HEK293 (cell line): ENCODE results near the gene STAP2.

ENCODE experiments used
- CTCF ChIA-PET: fragments of 350-600 bp; formaldehyde crosslinking; extraction: SDS; loops from one replicate; lab custom pipeline; 2021; ENCODE audit warnings: antibody characterized with exemption; lab: Yijun Ruan, JAX
- POLR2A ChIA-PET: fragments of 300-600 bp; formaldehyde crosslinking; extraction: SDS; loops from one replicate; lab custom pipeline; 2020; ENCODE audit warnings: antibody characterized with exemption, inconsistent platforms; lab: Yijun Ruan, JAX
- H3K27ac ChIP-seq: fragments of 200-500 bp; sonication (Bioruptor generic); 2 replicates; pipeline ENCODE4 v1.5.1; 2014; ENCODE audit warnings: low read depth, low read length, control low read depth, inconsistent platforms; ENCODE audit errors: extremely low read depth
- H3K36me3 ChIP-seq, 2 experiments: fragments of 200-500 bp in 1 of 2; sonication (Bioruptor generic) in 1 of 2; 1 replicate in 1 of 2; 2 replicates in 1 of 2; pipeline ENCODE4 v1.5.1; 2014 to 2017; ENCODE audit warnings: inconsistent platforms in 2 of 2, low read length in 2 of 2; ENCODE audit not compliant: control insufficient read depth in 2 of 2, insufficient read depth in 1 of 2
- H3K4me1 ChIP-seq: fragments of 200-500 bp; sonication (Bioruptor generic); 2 replicates; pipeline ENCODE4 v1.5.1; 2014; ENCODE audit warnings: mild to moderate bottlenecking, low read length, inconsistent platforms; ENCODE audit not compliant: control insufficient read depth, insufficient read depth
- H3K4me3 ChIP-seq: 2 replicates; pipeline ENCODE4 v1.5.1; 2011; ENCODE audit warnings: low read depth, mild to moderate bottlenecking, control low read depth, low read length, moderate library complexity
- H3K9me3 ChIP-seq: fragments of 200-500 bp; sonication (Bioruptor generic); 2 replicates; pipeline ENCODE4 v1.5.1; 2014; ENCODE audit warnings: low read depth, low read length, inconsistent platforms; ENCODE audit not compliant: control insufficient read depth, insufficient read depth
- GLIS1 ChIP-seq: fragments of 450-650 bp; formaldehyde crosslinking; IDR thresholded peaks from 2 replicates; pipeline ENCODE4 v1.5.1; 2016; ENCODE audit warnings: missing biosample characterization, missing genetic modification characterization
- KLF1 ChIP-seq: fragments of 450-650 bp; formaldehyde crosslinking; IDR thresholded peaks from 2 replicates; pipeline ENCODE4 v1.5.1; 2016; ENCODE audit warnings: missing biosample characterization, missing genetic modification characterization
- MEIS1 ChIP-seq: sonication (generic); formaldehyde crosslinking; IDR thresholded peaks from 2 replicates; pipeline ENCODE4 v1.8.1; 2022; ENCODE audit warnings: missing genetic modification reagents, mild to moderate bottlenecking, borderline replicate concordance
- PRDM1 ChIP-seq: fragments of 450-650 bp; formaldehyde crosslinking; IDR thresholded peaks from 2 replicates; pipeline ENCODE4; 2016; ENCODE audit warnings: missing biosample characterization, missing genetic modification characterization
- TRIM28 ChIP-seq: IDR thresholded peaks from 2 replicates; pipeline ENCODE4 v1.6.1; 2011; ENCODE audit warnings: low read length, control low read depth, borderline replicate concordance
- ZBTB20 ChIP-seq: fragments of 450-650 bp; formaldehyde crosslinking; IDR thresholded peaks from 2 replicates; pipeline ENCODE4 v1.5.1; 2016; ENCODE audit warnings: missing biosample characterization, missing genetic modification characterization
- ZIC2 ChIP-seq: fragments of 450-650 bp; formaldehyde crosslinking; IDR thresholded peaks from 2 replicates; pipeline ENCODE4 v1.5.1; 2016; ENCODE audit warnings: missing biosample characterization, missing genetic modification characterization
- ZNF140 ChIP-seq: fragments of 450-650 bp; formaldehyde crosslinking; IDR thresholded peaks from 2 replicates; pipeline ENCODE4 v1.5.1; 2016; ENCODE audit warnings: missing biosample characterization, missing genetic modification characterization
- ZNF157 ChIP-seq: fragments of 450-650 bp; formaldehyde crosslinking; IDR thresholded peaks from 2 replicates; pipeline ENCODE4 v1.5.1; 2016; ENCODE audit warnings: missing biosample characterization, missing genetic modification characterization
- ZNF174 ChIP-seq: fragments of 450-650 bp; formaldehyde crosslinking; IDR thresholded peaks from 2 replicates; pipeline ENCODE4 v1.5.0; 2017; ENCODE audit warnings: missing biosample characterization, mild to moderate bottlenecking, missing genetic modification characterization
- ZNF19 ChIP-seq: fragments of 450-650 bp; formaldehyde crosslinking; IDR thresholded peaks from 2 replicates; pipeline ENCODE4; 2016; ENCODE audit warnings: missing biosample characterization, missing genetic modification characterization, low read depth
- ZNF354C ChIP-seq: fragments of 450-650 bp; formaldehyde crosslinking; IDR thresholded peaks from 2 replicates; pipeline ENCODE4 v1.5.1; 2016; ENCODE audit warnings: missing biosample characterization, missing genetic modification characterization, low read depth, borderline replicate concordance
- ZNF501 ChIP-seq: fragments of 450-650 bp; formaldehyde crosslinking; IDR thresholded peaks from 2 replicates; pipeline ENCODE4 v1.5.1; 2016; ENCODE audit warnings: missing biosample characterization, missing genetic modification characterization
- ZNF544 ChIP-seq: fragments of 450-650 bp; formaldehyde crosslinking; IDR thresholded peaks from 2 replicates; pipeline ENCODE4 v1.5.0; 2017; ENCODE audit warnings: missing biosample characterization, missing genetic modification characterization
- ZNF596 ChIP-seq: fragments of 450-650 bp; IDR thresholded peaks from 2 replicates; pipeline ENCODE4 v1.5.0; 2018; ENCODE audit warnings: missing biosample characterization, mild to moderate bottlenecking, missing genetic modification characterization, moderate library complexity
- ZNF600 ChIP-seq: fragments of 450-650 bp; formaldehyde crosslinking; IDR thresholded peaks from 2 replicates; pipeline ENCODE4 v1.5.1; 2016; ENCODE audit warnings: missing biosample characterization, missing genetic modification characterization
- ZNF610 ChIP-seq: fragments of 450-650 bp; formaldehyde crosslinking; IDR thresholded peaks from 2 replicates; pipeline ENCODE4 v1.5.1; 2016; ENCODE audit warnings: missing biosample characterization, missing genetic modification characterization, borderline replicate concordance
- ZNF707 ChIP-seq: fragments of 450-650 bp; formaldehyde crosslinking; IDR thresholded peaks from 2 replicates; pipeline ENCODE4 v1.5.1; 2016; ENCODE audit warnings: missing biosample characterization, missing genetic modification characterization
- ZSCAN16 ChIP-seq: fragments of 450-650 bp; formaldehyde crosslinking; IDR thresholded peaks from 2 replicates; pipeline ENCODE4 v1.5.1; 2016; ENCODE audit warnings: missing biosample characterization, missing genetic modification characterization
- TF ChIP-seq, protein P1 (sequence below): fragments of 450-650 bp; formaldehyde crosslinking; IDR thresholded peaks from 2 replicates; pipeline ENCODE4 v1.5.1; 2016; ENCODE audit warnings: missing biosample characterization, missing genetic modification characterization
- TF ChIP-seq, protein P2 (sequence below): fragments of 450-650 bp; formaldehyde crosslinking; IDR thresholded peaks from 2 replicates; pipeline ENCODE4 v1.5.1; 2016; ENCODE audit warnings: missing biosample characterization, missing genetic modification characterization
- TF ChIP-seq, protein P3 (sequence below): fragments of 450-650 bp; formaldehyde crosslinking; IDR thresholded peaks from 2 replicates; pipeline ENCODE4 v1.5.1; 2016; ENCODE audit warnings: missing biosample characterization, missing genetic modification characterization
- TF ChIP-seq, protein P4 (sequence below): fragments of 450-650 bp; formaldehyde crosslinking; IDR thresholded peaks from 2 replicates; pipeline ENCODE4 v1.5.1; 2016; ENCODE audit warnings: missing biosample characterization, missing genetic modification characterization

STAP2 gene

DNA sequence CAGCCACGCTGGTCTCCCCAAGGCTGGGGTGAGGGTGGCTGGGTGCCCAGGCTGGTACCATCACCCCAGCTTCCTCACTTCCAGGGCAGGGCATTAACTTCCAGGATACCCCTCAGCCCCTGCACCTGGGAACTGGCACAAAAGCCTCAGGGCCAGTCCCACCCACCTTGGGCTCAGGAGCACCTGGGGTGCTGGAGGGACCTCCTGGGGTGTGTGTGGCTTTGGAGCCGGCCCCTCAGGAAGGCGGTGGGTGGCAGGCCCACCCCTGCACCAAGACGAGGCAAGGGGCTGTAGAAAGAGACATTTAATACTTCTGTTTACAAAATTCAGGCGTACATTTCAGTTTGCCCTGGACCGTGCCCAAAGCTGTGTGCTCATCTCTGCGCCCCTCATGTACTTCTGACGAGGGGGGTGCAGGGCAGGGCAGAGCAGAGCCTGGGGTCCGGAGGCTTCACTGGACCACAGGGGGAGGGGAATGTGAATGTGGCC, 21.5 kb upstream of the STAP2 start:
- Histone ChIP-seq H3K4me3 (no peak overlapping the region), H3K4me1 (no peaks in the 10 kb centered on the region), H3K27ac (0 out of 2 replicates have a peak overlapping the region, but pooled peaks have one; percentile 11), H3K36me3 (peaks cover 12 to 64% of the 10 kb centered on the region in 2 experiments; a peak in 2 of 3 replicates), H3K9me3 (no peaks in the 10 kb centered on the region)
- TF ChIP-seq ZBTB20 (tag by site-specific recombination) (peak; percentile 73), ZNF354C (tag by site-specific recombination) (no peak)
- ChIA-PET POLR2A (interaction anchor here (0.7 to 1.8 kb wide), 2 partner anchors 18 to 823 kb away, joined by 3 to 5 read pairs; no protein-coding TSS in a partner anchor), CTCF (interaction anchor here (1.8 to 3.7 kb wide), 3 partner anchors 15 to 93 kb away, joined by 4 to 13 read pairs (median 6); partner anchors contain the start of gene SH3GL1)

DNA sequence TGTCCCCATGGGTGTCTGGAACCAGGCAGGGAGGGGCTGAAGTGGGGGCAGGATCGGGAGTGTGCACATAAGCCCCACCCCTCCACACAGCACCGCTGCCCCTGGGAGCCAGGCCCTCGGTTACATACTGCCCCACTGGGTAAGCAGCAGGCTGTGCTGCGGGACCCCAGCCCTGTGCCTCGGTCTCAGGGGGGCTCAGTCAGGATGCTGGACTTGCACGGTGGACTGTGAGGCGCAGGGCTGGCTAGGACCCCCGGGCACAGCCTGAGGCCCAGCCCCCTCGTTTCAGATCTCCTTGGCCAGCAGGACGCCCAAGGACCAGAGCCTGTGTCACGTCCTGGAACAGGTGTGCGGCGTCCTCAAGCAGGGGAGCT, 21.0 kb upstream of the STAP2 start:
- no peaks in the 10 kb centered on the region for H3K4me1 ChIP-seq
- no peak overlapping the region for H3K27ac ChIP-seq
- no peaks in the 10 kb centered on the region for H3K9me3 ChIP-seq
- ChIA-PET POLR2A (interaction anchor here (0.6 to 1.9 kb wide), 4 partner anchors 17 to 1359 kb away, joined by 3 to 12 read pairs (median 5); partner anchors contain the start of genes CHAF1A and MPND), CTCF (interaction anchor here (1.8 to 3.7 kb wide), 3 partner anchors 14 to 93 kb away, joined by 4 to 13 read pairs (median 6); partner anchors contain the start of gene SH3GL1)
- TF ChIP-seq, protein P1, sequence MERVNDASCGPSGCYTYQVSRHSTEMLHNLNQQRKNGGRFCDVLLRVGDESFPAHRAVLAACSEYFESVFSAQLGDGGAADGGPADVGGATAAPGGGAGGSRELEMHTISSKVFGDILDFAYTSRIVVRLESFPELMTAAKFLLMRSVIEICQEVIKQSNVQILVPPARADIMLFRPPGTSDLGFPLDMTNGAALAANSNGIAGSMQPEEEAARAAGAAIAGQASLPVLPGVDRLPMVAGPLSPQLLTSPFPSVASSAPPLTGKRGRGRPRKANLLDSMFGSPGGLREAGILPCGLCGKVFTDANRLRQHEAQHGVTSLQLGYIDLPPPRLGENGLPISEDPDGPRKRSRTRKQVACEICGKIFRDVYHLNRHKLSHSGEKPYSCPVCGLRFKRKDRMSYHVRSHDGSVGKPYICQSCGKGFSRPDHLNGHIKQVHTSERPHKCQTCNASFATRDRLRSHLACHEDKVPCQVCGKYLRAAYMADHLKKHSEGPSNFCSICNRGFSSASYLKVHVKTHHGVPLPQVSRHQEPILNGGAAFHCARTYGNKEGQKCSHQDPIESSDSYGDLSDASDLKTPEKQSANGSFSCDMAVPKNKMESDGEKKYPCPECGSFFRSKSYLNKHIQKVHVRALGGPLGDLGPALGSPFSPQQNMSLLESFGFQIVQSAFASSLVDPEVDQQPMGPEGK: peak; percentile 31; the same call in 1 of the 2 replicates
- no peak for TF ChIP-seq ZNF596 (tag by site-specific recombination)
- TF ChIP-seq ZNF707: no peak
- TF ChIP-seq PRDM1 (tag by site-specific recombination): no peak
- peak; percentile 69; the same call in 1 of the 2 replicates for TF ChIP-seq ZNF600 (tag by site-specific recombination)
- TF ChIP-seq, protein P2, sequence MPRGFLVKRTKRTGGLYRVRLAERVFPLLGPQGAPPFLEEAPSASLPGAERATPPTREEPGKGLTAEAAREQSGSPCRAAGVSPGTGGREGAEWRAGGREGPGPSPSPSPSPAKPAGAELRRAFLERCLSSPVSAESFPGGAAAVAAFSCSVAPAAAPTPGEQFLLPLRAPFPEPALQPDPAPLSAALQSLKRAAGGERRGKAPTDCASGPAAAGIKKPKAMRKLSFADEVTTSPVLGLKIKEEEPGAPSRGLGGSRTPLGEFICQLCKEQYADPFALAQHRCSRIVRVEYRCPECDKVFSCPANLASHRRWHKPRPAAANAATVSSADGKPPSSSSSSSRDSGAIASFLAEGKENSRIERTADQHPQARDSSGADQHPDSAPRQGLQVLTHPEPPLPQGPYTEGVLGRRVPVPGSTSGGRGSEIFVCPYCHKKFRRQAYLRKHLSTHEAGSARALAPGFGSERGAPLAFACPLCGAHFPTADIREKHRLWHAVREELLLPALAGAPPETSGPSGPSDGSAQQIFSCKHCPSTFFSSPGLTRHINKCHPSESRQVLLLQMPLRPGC: no peak
- no peak for TF ChIP-seq TRIM28
- no peak for TF ChIP-seq ZNF140 (tag by site-specific recombination)
- TF ChIP-seq, protein P3, sequence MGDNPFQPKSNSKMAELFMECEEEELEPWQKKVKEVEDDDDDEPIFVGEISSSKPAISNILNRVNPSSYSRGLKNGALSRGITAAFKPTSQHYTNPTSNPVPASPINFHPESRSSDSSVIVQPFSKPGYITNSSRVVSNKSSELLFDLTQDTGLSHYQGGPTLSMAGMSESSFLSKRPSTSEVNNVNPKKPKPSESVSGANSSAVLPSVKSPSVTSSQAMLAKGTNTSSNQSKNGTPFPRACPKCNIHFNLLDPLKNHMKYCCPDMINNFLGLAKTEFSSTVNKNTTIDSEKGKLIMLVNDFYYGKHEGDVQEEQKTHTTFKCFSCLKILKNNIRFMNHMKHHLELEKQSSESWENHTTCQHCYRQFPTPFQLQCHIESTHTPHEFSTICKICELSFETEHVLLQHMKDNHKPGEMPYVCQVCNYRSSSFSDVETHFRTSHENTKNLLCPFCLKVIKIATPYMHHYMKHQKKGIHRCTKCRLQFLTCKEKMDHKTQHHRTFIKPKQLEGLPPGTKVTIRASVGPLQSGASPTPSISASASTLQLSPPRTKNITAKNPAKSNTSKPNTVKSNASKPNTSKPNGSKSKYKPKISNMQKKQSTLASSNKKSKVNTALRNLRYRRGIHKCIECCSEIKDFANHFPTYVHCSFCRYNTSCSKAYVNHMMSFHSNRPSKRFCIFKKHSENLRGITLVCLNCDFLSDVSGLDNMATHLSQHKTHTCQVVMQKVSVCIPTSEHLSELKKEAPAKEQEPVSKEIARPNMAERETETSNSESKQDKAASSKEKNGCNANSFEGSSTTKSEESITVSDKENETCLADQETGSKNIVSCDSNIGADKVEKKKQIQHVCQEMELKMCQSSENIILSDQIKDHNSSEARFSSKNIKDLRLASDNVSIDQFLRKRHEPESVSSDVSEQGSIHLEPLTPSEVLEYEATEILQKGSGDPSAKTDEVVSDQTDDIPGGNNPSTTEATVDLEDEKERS (tag by site-specific recombination): no peak
- no peak for TF ChIP-seq MEIS1 (CRISPR knock-in tag)
- no peak for TF ChIP-seq ZNF610 (tag by site-specific recombination)
- TF ChIP-seq ZSCAN16 (tag by site-specific recombination): no peak
- no peak for TF ChIP-seq ZNF544
- TF ChIP-seq ZNF19 (tag by site-specific recombination): no peak
- no peak for TF ChIP-seq GLIS1 (tag by site-specific recombination)
- no peak for TF ChIP-seq ZNF157 (tag by site-specific recombination)
- TF ChIP-seq KLF1 (tag by site-specific recombination): no peak
- TF ChIP-seq ZNF501 (tag by site-specific recombination): no peak
- TF ChIP-seq ZIC2: 0 out of 2 replicates have a peak, but pooled peaks have one; percentile 5
- TF ChIP-seq ZNF174 (tag by site-specific recombination): no peak
- TF ChIP-seq, protein P4, sequence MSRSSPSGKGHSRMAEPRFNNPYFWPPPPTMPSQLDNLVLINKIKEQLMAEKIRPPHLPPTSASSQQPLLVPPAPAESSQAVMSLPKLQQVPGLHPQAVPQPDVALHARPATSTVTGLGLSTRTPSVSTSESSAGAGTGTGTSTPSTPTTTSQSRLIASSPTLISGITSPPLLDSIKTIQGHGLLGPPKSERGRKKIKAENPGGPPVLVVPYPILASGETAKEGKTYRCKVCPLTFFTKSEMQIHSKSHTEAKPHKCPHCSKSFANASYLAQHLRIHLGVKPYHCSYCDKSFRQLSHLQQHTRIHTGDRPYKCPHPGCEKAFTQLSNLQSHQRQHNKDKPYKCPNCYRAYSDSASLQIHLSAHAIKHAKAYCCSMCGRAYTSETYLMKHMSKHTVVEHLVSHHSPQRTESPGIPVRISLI (tag by site-specific recombination): no peak
- H3K4me3 ChIP-seq: no peak overlapping the region
- peaks cover 7 to 62% of the 10 kb centered on the region in 2 experiments; a peak in 2 of 3 replicates for H3K36me3 ChIP-seq
